ENCODE measurements around the gene SPSB3. TPM values are rescaled to one million over a fixed set of nuclear protein-coding genes. Genes with fewer than 3 reads are reported as not detected.

Gene SPSB3
- total and polyA plus RNA-seq, 8 donors = 19.2 to 223 (median 39.6) TPM

DNA sequence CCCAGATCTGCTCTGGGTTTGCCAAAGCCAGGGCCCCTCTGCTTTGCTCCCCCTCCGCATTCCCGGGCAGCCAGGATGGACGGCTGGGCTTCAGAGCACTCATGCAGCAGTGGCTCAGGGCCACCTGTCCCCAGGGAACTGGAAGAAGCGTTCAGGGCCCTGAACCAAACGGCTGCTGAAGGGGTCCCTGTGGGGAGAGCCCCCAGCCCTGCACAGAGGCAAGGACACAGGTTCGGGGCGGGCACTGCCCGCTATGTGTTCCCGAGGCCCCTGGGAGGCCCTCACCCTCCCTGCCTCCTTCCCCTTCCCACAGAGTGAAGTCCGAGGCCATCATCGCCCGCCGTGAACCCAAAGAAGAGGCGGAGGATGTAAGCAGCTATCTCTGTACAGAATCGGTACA is 21.5 kb downstream of the SPSB3 start:
- Histone ChIP-seq H3K27ac (no peak overlapping the region), H3K9me3 (no peaks in the 10 kb centered on the region), H3K4me1 (no peaks in the 10 kb centered on the region), H3K4me3 (no peak overlapping the region), H3K36me3 (peaks cover 0 to 46% (median 27%) of the 10 kb centered on the region in 3 donors), H3K27me3 (no peaks in the 10 kb centered on the region)
- FAIRE-seq (no peak), ATAC-seq (no peak), DNase-seq (no peak)
- intact Hi-C loops (cut with DNase I) = no loop called here
- TF ChIP-seq, protein P1, sequence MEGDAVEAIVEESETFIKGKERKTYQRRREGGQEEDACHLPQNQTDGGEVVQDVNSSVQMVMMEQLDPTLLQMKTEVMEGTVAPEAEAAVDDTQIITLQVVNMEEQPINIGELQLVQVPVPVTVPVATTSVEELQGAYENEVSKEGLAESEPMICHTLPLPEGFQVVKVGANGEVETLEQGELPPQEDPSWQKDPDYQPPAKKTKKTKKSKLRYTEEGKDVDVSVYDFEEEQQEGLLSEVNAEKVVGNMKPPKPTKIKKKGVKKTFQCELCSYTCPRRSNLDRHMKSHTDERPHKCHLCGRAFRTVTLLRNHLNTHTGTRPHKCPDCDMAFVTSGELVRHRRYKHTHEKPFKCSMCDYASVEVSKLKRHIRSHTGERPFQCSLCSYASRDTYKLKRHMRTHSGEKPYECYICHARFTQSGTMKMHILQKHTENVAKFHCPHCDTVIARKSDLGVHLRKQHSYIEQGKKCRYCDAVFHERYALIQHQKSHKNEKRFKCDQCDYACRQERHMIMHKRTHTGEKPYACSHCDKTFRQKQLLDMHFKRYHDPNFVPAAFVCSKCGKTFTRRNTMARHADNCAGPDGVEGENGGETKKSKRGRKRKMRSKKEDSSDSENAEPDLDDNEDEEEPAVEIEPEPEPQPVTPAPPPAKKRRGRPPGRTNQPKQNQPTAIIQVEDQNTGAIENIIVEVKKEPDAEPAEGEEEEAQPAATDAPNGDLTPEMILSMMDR (IDR thresholded peaks at IDR 0.05) = no peak
- 92 to 94% methylated on average over 14 to 15 of the region's 15 CpGs for WGBS, 2 donors

DNA sequence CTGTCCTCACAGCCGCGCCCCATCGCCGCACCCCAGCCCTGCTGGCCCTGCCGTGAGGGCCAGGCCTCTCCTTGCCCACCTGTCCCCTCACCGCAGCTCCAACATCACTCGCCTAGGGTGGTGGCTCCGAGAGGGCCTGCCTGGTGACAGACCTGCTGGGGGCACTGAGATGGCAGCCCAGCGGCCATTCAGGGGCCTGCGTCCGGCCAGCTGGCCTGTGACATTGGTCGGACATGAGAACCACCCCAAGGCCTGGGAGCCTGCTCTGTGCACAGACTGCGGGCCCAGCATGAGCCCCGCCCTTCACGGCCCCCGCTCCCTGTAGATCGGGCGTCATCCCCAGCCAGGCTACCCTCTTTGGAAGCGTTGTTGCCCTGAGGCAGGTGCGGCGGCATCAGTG is 22.9 kb downstream of the SPSB3 start:
- FAIRE-seq = no peak
- Histone ChIP-seq H3K4me3 (no peak overlapping the region), H3K27ac (no peak overlapping the region), H3K36me3 (peaks cover 0 to 32% (median 21%) of the 10 kb centered on the region in 3 donors), H3K27me3 (no peaks in the 10 kb centered on the region), H3K9me3 (no peaks in the 10 kb centered on the region), H3K4me1 (no peaks in the 10 kb centered on the region)
- DNase-seq = peak in 2 of 6 donors; percentile 19 to 76
- intact Hi-C loops (cut with DNase I) = no loop called here
- 96 to 99% methylated on average over 21 of the region's 21 CpGs for WGBS, 2 donors
- TF ChIP-seq, protein P1 (IDR thresholded peaks at IDR 0.05) = no peak
- ATAC-seq = no peak

DNA sequence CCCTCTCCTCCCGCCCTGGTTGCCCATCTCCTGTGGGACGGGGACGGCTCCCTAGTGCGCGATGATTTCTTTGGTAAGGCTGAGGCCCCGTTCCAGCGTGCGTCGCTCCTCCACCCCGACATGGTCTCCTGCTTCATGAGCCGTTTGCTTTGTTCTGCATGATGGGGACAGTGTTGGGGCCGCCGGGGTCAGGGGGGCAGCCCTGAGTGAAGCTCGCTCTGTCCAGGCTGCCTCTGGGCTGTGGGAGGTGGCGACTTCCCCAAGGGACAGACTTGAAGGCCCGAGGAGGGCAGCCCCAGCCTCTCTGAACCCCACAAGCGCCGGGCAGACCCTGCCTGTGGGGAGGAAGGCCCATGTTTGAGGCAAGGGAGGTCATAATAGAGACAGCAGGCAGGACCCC is 23.4 kb downstream of the SPSB3 start:
- TF ChIP-seq, protein P1 (IDR thresholded peaks at IDR 0.05) = no peak
- H3K27me3 ChIP-seq = no peaks in the 10 kb centered on the region
- intact Hi-C loops (cut with DNase I) = no loop called here
- H3K9me3 ChIP-seq = no peaks in the 10 kb centered on the region
- DNase-seq (peak in 1 of 6 donors; percentile 45), ATAC-seq (no peak), FAIRE-seq (no peak)
- H3K4me3 ChIP-seq = no peak overlapping the region
- WGBS, 2 donors = 92% methylated on average over 18 of the region's 18 CpGs
- no peaks in the 10 kb centered on the region for H3K4me1 ChIP-seq
- H3K27ac ChIP-seq = no peak overlapping the region
- peaks cover 0 to 33% (median 17%) of the 10 kb centered on the region in 3 donors for H3K36me3 ChIP-seq

GRCh38 chr16:1757714-1758461 is 24.5 kb downstream of the SPSB3 start:
- H3K4me3 ChIP-seq = no peak overlapping the region
- TF ChIP-seq, protein P1 (IDR thresholded peaks at IDR 0.05) = no peak
- H3K27ac ChIP-seq = no peak overlapping the region
- intact Hi-C loops (cut with DNase I) = no loop called here
- ATAC-seq (peak in 1 of 4 donors; percentile 3), FAIRE-seq (no peak), DNase-seq (peak in 2 of 6 donors; percentile 12 to 58)
- 88 to 90% methylated on average over 34 to 37 of the region's 37 CpGs for WGBS, 2 donors
- no peaks in the 10 kb centered on the region for H3K9me3 ChIP-seq
- H3K27me3 ChIP-seq = no peaks in the 10 kb centered on the region
- H3K4me1 ChIP-seq = no peaks in the 10 kb centered on the region
- H3K36me3 ChIP-seq = peaks cover 0 to 25% (median 14%) of the 10 kb centered on the region in 3 donors

DNA sequence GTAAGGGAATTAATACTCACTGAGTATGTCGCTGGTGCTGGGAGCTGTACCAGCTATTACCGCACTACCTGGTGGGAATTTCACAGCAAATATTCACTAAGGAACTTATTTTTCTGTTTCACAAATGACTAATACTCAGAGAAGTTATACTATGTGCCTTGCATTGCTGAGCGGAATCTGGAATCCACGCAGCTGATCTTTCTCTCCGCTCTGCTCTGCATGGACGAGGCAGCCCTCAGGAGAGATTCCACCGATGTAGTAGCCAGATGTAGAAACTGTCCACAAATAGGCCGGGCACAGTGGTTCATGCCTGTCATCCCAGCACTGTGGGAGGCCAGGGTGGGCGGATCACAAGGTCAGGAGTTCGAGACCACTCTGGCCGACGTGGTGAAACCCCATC is 28.2 kb downstream of the SPSB3 start:
- intact Hi-C loops (cut with DNase I) = no loop called here
- ATAC-seq = no peak
- TF ChIP-seq, protein P1 (IDR thresholded peaks at IDR 0.05) = no peak
- Histone ChIP-seq H3K4me3 (no peak overlapping the region), H3K36me3 (peaks cover 0 to 19% (median 8%) of the 10 kb centered on the region in 3 donors), H3K27me3 (no peaks in the 10 kb centered on the region), H3K4me1 (no peaks in the 10 kb centered on the region), H3K27ac (no peak overlapping the region), H3K9me3 (no peaks in the 10 kb centered on the region)
- 95 to 96% methylated on average over 12 of the region's 12 CpGs for WGBS, 2 donors
- no peak for DNase-seq
- FAIRE-seq = no peak
